Activated CD4-positive, alpha-beta memory T cell treated with anti-CD3 and anti-CD28 coated beads for 36 hours (primary cell): ENCODE data around the gene SYT1. TPM values are rescaled to one million over a fixed set of nuclear protein-coding genes. Genes with fewer than 3 reads are reported as not detected.

Experiments
- CTCF ChIA-PET: fragments of 350-600 bp; sonication (Branson Sonifier 250); formaldehyde crosslinking; loops from one replicate; lab custom pipeline; 2021; ENCODE audit warnings: antibody characterized with exemption, inconsistent platforms; lab: Charles Lee
- POLR2A ChIA-PET: fragments of 350-600 bp; sonication (Branson Sonifier 250); formaldehyde crosslinking; loops from one replicate; lab custom pipeline; 2021; ENCODE audit warnings: antibody characterized with exemption; lab: Charles Lee
- DNase-seq: peaks from one replicate; pipeline ENCODE4 v3.0.0-alpha.2; 2020
- H3K27ac Mint-ChIP-seq: one replicate; pipeline ENCODE4 v1.8.0; 2021; ENCODE audit warnings: mixed read lengths
- H3K27me3 Mint-ChIP-seq: one replicate; pipeline ENCODE4 v1.8.0; 2021; ENCODE audit warnings: mixed read lengths
- H3K36me3 Mint-ChIP-seq: one replicate; pipeline ENCODE4 v1.8.0; 2021; ENCODE audit warnings: mixed read lengths
- H3K4me1 Mint-ChIP-seq: one replicate; pipeline ENCODE4 v1.8.0; 2021; ENCODE audit warnings: low read depth, mixed read lengths
- H3K4me3 Mint-ChIP-seq: one replicate; pipeline ENCODE4 v1.8.0; 2021; ENCODE audit warnings: mild to moderate bottlenecking, mixed read lengths
- H3K9me3 Mint-ChIP-seq: one replicate; pipeline ENCODE4 v1.8.0; 2021; ENCODE audit warnings: mixed read lengths
- intact Hi-C: fragments of 100-400 bp; cut with micrococcal nuclease; formaldehyde crosslinking; loops from one replicate; pipeline ENCODE4 v1.15.1; 2023
- total RNA-seq, 2 experiments: library from RNA; stranded (reverse); gene quantifications; one replicate each; pipeline ENCODE4 v1.2.3, GENCODE V29; 2021

The SYT1 gene
- total RNA-seq, 2 experiments from 2014 or later, result not detected

- H3K27me3 Mint-ChIP-seq, result no peaks in the 10 kb centered on the region
Observed at GRCh38 chr12:78870539-78870938, 6.0 kb downstream of the SYT1 start.

GRCh38 chr12:78871566-78871965 lies 7.0 kb downstream of the SYT1 start:
- no peak for DNase-seq
- no peaks in the 10 kb centered on the region for H3K27me3 Mint-ChIP-seq
- no peaks in the 10 kb centered on the region for H3K36me3 Mint-ChIP-seq
- H3K27ac Mint-ChIP-seq, result no peak overlapping the region
- H3K4me3 Mint-ChIP-seq, result no peak overlapping the region
- intact Hi-C loops, result no loop called here
- H3K9me3 Mint-ChIP-seq, result peaks cover 2% of the 10 kb centered on the region
- POLR2A ChIA-PET, result no interaction called here
- CTCF ChIA-PET, result no interaction called here
- no peaks in the 10 kb centered on the region for H3K4me1 Mint-ChIP-seq

More at GRCh38 chr12:78870539-78870938, 6.0 kb downstream of the SYT1 start:
- ChIA-PET POLR2A (no interaction called here), CTCF (interaction anchor here (0.6 kb wide), 1 partner anchor 477 kb away, joined by 3 read pairs; no protein-coding TSS in a partner anchor)
- Mint-ChIP-seq H3K9me3 (peaks cover 2% of the 10 kb centered on the region), H3K36me3 (no peaks in the 10 kb centered on the region), H3K4me1 (no peaks in the 10 kb centered on the region), H3K27ac (no peak overlapping the region), H3K4me3 (no peak overlapping the region)
- no peak for DNase-seq
- intact Hi-C loops, result no loop called here

- intact Hi-C loops, result no loop called here
- H3K27me3 Mint-ChIP-seq, result no peaks in the 10 kb centered on the region
- no peaks in the 10 kb centered on the region for H3K36me3 Mint-ChIP-seq
- no peaks in the 10 kb centered on the region for H3K4me1 Mint-ChIP-seq
- peaks cover 23% of the 10 kb centered on the region for H3K9me3 Mint-ChIP-seq
- no peak overlapping the region for H3K4me3 Mint-ChIP-seq
- no peak for DNase-seq
- POLR2A ChIA-PET, result no interaction called here
- no peak overlapping the region for H3K27ac Mint-ChIP-seq
- CTCF ChIA-PET, result no interaction called here
Observed at GRCh38 chr12:78878459-78878858, 13.9 kb downstream of the SYT1 start.

- H3K27me3 Mint-ChIP-seq, result no peaks in the 10 kb centered on the region
- H3K27ac Mint-ChIP-seq, result no peak overlapping the region
- ChIA-PET CTCF (no interaction called here), POLR2A (no interaction called here)
- no peak for DNase-seq
- intact Hi-C loops, result no loop called here
- no peak overlapping the region for H3K4me3 Mint-ChIP-seq
- H3K9me3 Mint-ChIP-seq, result peaks cover 23% of the 10 kb centered on the region
- H3K4me1 Mint-ChIP-seq, result no peaks in the 10 kb centered on the region
- H3K36me3 Mint-ChIP-seq, result no peaks in the 10 kb centered on the region
Observed at GRCh38 chr12:78878866-78879265, 14.3 kb downstream of the SYT1 start.

DNA sequence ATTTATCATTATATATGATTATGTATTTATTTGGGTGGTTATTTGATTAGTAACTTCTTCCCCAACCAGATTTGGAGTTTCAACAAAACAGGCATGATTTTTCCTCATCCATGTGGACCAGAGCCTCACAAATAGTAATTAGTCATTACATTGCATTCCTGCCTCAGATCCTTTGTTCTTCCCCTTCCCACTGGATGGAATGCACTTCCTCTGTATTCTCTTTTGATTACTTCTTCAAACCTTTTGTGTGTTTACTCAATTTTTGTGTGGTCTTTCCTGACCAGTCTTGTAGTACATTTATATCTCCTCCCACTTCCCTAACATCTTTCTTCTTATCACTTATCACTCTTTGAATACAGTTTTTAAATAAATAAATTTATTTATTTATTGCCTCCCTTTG lies 15.5 kb downstream of the SYT1 start:
- intact Hi-C loops, result no loop called here
- Mint-ChIP-seq H3K36me3 (no peaks in the 10 kb centered on the region), H3K27me3 (no peaks in the 10 kb centered on the region), H3K4me3 (no peak overlapping the region), H3K4me1 (no peaks in the 10 kb centered on the region), H3K9me3 (peaks cover 21% of the 10 kb centered on the region), H3K27ac (no peak overlapping the region)
- ChIA-PET POLR2A (no interaction called here), CTCF (no interaction called here)
- DNase-seq, result no peak

- Mint-ChIP-seq H3K27ac (no peak overlapping the region), H3K4me3 (no peak overlapping the region), H3K4me1 (no peaks in the 10 kb centered on the region), H3K36me3 (no peaks in the 10 kb centered on the region), H3K27me3 (no peaks in the 10 kb centered on the region), H3K9me3 (peaks cover 21% of the 10 kb centered on the region)
- POLR2A ChIA-PET, result no interaction called here
- CTCF ChIA-PET, result no interaction called here
- no peak for DNase-seq
- intact Hi-C loops, result no loop called here
Observed at GRCh38 chr12:78881685-78882084, 17.1 kb downstream of the SYT1 start.

- Mint-ChIP-seq H3K27ac (no peak overlapping the region), H3K27me3 (no peaks in the 10 kb centered on the region), H3K36me3 (no peaks in the 10 kb centered on the region), H3K4me1 (no peaks in the 10 kb centered on the region), H3K9me3 (no peaks in the 10 kb centered on the region), H3K4me3 (no peak overlapping the region)
- no peak for DNase-seq
- ChIA-PET CTCF (interaction anchor here (0.7 kb wide), 1 partner anchor 320 kb away, joined by 3 read pairs; no protein-coding TSS in a partner anchor), POLR2A (no interaction called here)
- intact Hi-C loops, result no loop called here
Observed at GRCh38 chr12:78885466-78885865, 20.9 kb downstream of the SYT1 start.

GRCh38 chr12:78886719-78887407 lies 22.3 kb downstream of the SYT1 start:
- CTCF ChIA-PET, result no interaction called here
- Mint-ChIP-seq H3K9me3 (no peaks in the 10 kb centered on the region), H3K4me3 (no peak overlapping the region), H3K4me1 (no peaks in the 10 kb centered on the region), H3K36me3 (no peaks in the 10 kb centered on the region), H3K27me3 (no peaks in the 10 kb centered on the region), H3K27ac (no peak overlapping the region)
- POLR2A ChIA-PET, result no interaction called here
- intact Hi-C loops, result no loop called here
- DNase-seq, result no peak

DNA sequence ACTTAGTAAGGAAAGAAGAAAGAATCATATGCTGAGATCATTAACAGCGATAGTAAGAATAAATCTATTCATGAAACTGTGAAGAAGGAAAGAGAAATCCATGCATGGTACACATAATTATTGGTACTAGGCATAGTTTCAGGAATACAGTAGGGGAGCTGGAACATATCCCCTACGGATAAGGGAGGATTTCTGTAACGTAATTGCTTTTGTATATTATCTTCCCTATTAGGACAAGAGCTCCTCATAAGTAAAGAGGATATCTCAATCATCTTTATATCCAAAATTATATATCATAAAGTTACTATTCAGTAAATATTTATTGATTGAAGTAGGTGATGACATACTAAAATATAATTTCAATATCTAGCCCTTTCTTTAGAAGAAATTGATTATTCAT lies 22.9 kb downstream of the SYT1 start:
- no peaks in the 10 kb centered on the region for H3K36me3 Mint-ChIP-seq

GRCh38 chr12:78888568-78888967 lies 24.0 kb downstream of the SYT1 start:
- Mint-ChIP-seq H3K27me3 (no peaks in the 10 kb centered on the region), H3K27ac (no peak overlapping the region), H3K4me1 (no peaks in the 10 kb centered on the region), H3K9me3 (no peaks in the 10 kb centered on the region), H3K4me3 (no peak overlapping the region), H3K36me3 (no peaks in the 10 kb centered on the region)
- no peak for DNase-seq
- ChIA-PET CTCF (no interaction called here), POLR2A (no interaction called here)
- intact Hi-C loops, result no loop called here

More for the DNA sequence above, 22.9 kb downstream of the SYT1 start:
- no peak for DNase-seq
- H3K4me1 Mint-ChIP-seq, result no peaks in the 10 kb centered on the region
- H3K9me3 Mint-ChIP-seq, result no peaks in the 10 kb centered on the region
- POLR2A ChIA-PET, result no interaction called here
- intact Hi-C loops, result no loop called here
- H3K4me3 Mint-ChIP-seq, result no peak overlapping the region
- CTCF ChIA-PET, result no interaction called here
- H3K27me3 Mint-ChIP-seq, result no peaks in the 10 kb centered on the region
- H3K27ac Mint-ChIP-seq, result no peak overlapping the region

- peaks cover 7% of the 10 kb centered on the region for H3K9me3 Mint-ChIP-seq
- no peak for DNase-seq
- H3K36me3 Mint-ChIP-seq, result no peaks in the 10 kb centered on the region
- intact Hi-C loops, result no loop called here
- POLR2A ChIA-PET, result no interaction called here
- no peak overlapping the region for H3K27ac Mint-ChIP-seq
- no peak overlapping the region for H3K4me3 Mint-ChIP-seq
- H3K27me3 Mint-ChIP-seq, result no peaks in the 10 kb centered on the region
- CTCF ChIA-PET, result no interaction called here
- no peaks in the 10 kb centered on the region for H3K4me1 Mint-ChIP-seq
Observed at GRCh38 chr12:78891646-78892353, 27.2 kb downstream of the SYT1 start.

- peaks cover 11% of the 10 kb centered on the region for H3K9me3 Mint-ChIP-seq
- no peaks in the 10 kb centered on the region for H3K36me3 Mint-ChIP-seq
- H3K4me3 Mint-ChIP-seq, result no peak overlapping the region
- H3K27me3 Mint-ChIP-seq, result no peaks in the 10 kb centered on the region
- ChIA-PET CTCF (no interaction called here), POLR2A (no interaction called here)
- DNase-seq, result no peak
- intact Hi-C loops, result no loop called here
- H3K27ac Mint-ChIP-seq, result no peak overlapping the region
- no peaks in the 10 kb centered on the region for H3K4me1 Mint-ChIP-seq
Observed at GRCh38 chr12:78898416-78898815, 33.8 kb downstream of the SYT1 start.
